ENCODE data around the gene CCNDBP1.
"Not testable (repeated sequence)": the region's sequence is repeated elsewhere in the genome, so short reads cannot be mapped to it uniquely, and the experiment has no call there.

CCNDBP1 gene

GRCh38 chr15:43193710-43194109 is 8.5 kb downstream of the CCNDBP1 start:
- no peak for DNase-seq (ENCODE audit: low read depth)

- no peak for DNase-seq (ENCODE audit: low read depth)
Observed at GRCh38 chr15:43194795-43195194, 9.6 kb downstream of the CCNDBP1 start.

GRCh38 chr15:43196760-43197548 is 11.8 kb downstream of the CCNDBP1 start:
- DNase-seq (ENCODE audit: low read depth) = no peak

- not testable (repeated sequence) for DNase-seq (ENCODE audit: low read depth)
Observed at GRCh38 chr15:43197773-43198172, 12.6 kb downstream of the CCNDBP1 start.

GRCh38 chr15:43198556-43198955 is 13.4 kb downstream of the CCNDBP1 start:
- DNase-seq (ENCODE audit: low read depth) = not testable (repeated sequence)

- no peak for DNase-seq (ENCODE audit: low read depth)
Observed at GRCh38 chr15:43198992-43199391, 13.8 kb downstream of the CCNDBP1 start.

GRCh38 chr15:43199945-43200488 is 14.8 kb downstream of the CCNDBP1 start:
- DNase-seq (ENCODE audit: low read depth) = no peak

- no peak for DNase-seq (ENCODE audit: low read depth)
Observed at GRCh38 chr15:43204016-43204901, 19.1 kb downstream of the CCNDBP1 start.

GRCh38 chr15:43206054-43206453 is 20.9 kb downstream of the CCNDBP1 start:
- no peak for DNase-seq (ENCODE audit: low read depth)

- no peak for DNase-seq (ENCODE audit: low read depth)
Observed at GRCh38 chr15:43207024-43207423, 21.8 kb downstream of the CCNDBP1 start.

- no peak for DNase-seq (ENCODE audit: low read depth)
Observed at GRCh38 chr15:43208052-43209002, 23.1 kb downstream of the CCNDBP1 start.

- no peak for DNase-seq (ENCODE audit: low read depth)
Observed at GRCh38 chr15:43209059-43209824, 24.0 kb downstream of the CCNDBP1 start.

GRCh38 chr15:43210172-43210745 is 25.1 kb downstream of the CCNDBP1 start:
- DNase-seq (ENCODE audit: low read depth) = no peak

GRCh38 chr15:43210807-43211206 is 25.6 kb downstream of the CCNDBP1 start:
- no peak for DNase-seq (ENCODE audit: low read depth)

- no peak for DNase-seq (ENCODE audit: low read depth)
Observed at GRCh38 chr15:43211224-43211735, 26.1 kb downstream of the CCNDBP1 start.

- no peak for DNase-seq (ENCODE audit: low read depth)
Observed at GRCh38 chr15:43212299-43212698, 27.1 kb downstream of the CCNDBP1 start.

- no peak for DNase-seq (ENCODE audit: low read depth)
Observed at GRCh38 chr15:43212951-43213350, 27.7 kb downstream of the CCNDBP1 start.

- DNase-seq (ENCODE audit: low read depth) = no peak
Observed at GRCh38 chr15:43213466-43213865, 28.3 kb downstream of the CCNDBP1 start.

GRCh38 chr15:43214169-43214568 is 29.0 kb downstream of the CCNDBP1 start:
- no peak for DNase-seq (ENCODE audit: low read depth)

GRCh38 chr15:43214592-43215295 is 29.5 kb downstream of the CCNDBP1 start:
- DNase-seq (ENCODE audit: low read depth) = no peak

All from GM04504 (cell line).